ENCODE results near the gene MOCS3. TPM values are rescaled to one million over a fixed set of nuclear protein-coding genes. Genes with fewer than 3 reads are reported as not detected.

The MOCS3 gene
- total and polyA plus RNA-seq, 2 of the 13 experiments (the other 11 are each of a cell fraction or from before 2014, with no cell fraction given), result 3.7 to 8.4 TPM

DNA sequence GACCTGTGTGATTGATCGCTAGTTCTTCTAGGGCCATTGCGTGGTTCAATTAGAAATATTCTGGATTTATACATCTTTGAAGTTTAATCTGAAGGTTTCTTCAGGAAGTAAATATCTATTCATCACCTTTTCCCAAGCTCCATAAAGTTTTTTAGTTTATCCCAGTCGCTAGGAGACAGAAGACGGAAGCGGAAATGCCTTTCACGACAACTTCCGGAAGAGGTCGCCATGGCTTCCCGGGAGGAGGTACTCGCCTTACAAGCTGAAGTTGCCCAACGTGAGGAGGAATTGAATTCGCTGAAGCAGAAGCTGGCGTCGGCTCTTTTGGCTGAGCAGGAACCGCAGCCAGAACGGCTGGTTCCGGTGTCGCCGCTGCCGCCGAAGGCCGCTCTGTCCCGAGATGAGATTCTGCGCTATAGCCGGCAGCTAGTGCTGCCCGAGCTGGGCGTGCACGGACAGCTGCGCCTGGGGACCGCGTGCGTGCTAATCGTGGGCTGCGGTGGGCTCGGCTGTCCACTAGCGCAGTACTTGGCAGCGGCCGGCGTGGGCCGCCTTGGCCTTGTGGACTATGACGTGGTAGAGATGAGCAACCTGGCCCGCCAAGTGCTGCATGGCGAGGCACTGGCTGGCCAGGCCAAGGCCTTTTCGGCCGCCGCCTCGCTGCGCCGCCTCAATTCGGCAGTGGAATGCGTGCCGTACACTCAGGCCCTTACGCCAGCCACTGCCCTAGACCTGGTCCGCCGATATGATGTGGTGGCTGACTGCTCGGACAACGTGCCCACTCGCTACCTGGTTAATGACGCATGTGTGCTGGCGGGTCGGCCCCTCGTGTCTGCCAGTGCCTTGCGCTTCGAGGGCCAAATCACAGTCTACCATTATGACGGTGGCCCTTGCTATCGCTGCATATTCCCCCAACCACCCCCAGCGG, at the start of gene MOCS3 (continued):
- TF ChIP-seq HIVEP1 (CRISPR knock-in tag; IDR thresholded peaks at IDR 0.05), result peak; percentile 66; the same call in 1 of the 2 replicates
- TF ChIP-seq, protein P1, sequence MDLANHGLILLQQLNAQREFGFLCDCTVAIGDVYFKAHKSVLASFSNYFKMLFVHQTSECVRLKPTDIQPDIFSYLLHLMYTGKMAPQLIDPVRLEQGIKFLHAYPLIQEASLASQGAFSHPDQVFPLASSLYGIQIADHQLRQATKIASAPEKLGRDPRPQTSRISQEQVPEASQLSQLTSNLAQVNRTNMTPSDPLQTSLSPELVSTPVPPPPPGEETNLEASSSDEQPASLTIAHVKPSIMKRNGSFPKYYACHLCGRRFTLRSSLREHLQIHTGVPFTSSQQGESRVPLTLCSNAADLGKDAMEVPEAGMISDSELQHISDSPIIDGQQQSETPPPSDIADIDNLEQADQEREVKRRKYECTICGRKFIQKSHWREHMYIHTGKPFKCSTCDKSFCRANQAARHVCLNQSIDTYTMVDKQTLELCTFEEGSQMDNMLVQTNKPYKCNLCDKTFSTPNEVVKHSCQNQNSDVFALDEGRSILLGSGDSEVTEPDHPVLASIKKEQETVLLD (CRISPR knock-in tag; IDR thresholded peaks at IDR 0.05; ENCODE audit: low read depth), result no peak; the same call in 1 of the 2 replicates
- no peak; the same call in 1 of the 2 replicates for TF ChIP-seq ATF7 (IDR thresholded peaks at IDR 0.05)
- TF ChIP-seq ATF7 (CRISPR knock-in tag; IDR thresholded peaks at IDR 0.05), result no peak
- TF ChIP-seq FOXK1 (CRISPR knock-in tag; IDR thresholded peaks at IDR 0.05; ENCODE audit: borderline replicate concordance, low read depth), result peak; percentile 92
- peak; percentile 91 for TF ChIP-seq POLR2G (IDR thresholded peaks at IDR 0.05; ENCODE audit: low read depth, low read length)
- TF ChIP-seq, protein P2, sequence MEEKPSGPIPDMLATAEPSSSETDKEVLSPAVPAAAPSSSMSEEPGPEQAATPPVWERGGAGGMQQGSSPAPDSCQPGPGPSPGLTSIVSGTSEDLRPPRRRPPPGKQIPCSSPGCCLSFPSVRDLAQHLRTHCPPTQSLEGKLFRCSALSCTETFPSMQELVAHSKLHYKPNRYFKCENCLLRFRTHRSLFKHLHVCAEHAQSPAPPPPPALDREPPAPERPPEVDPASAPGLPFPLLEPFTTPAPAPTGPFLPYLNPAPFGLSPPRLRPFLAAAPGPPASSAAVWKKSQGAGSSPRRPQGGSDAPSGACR (CRISPR knock-in tag; IDR thresholded peaks at IDR 0.05), result no peak; the same call in 1 of the 2 replicates
- TF ChIP-seq SMYD3 (CRISPR knock-in tag; IDR thresholded peaks at IDR 0.05), result no peak
- no peak for TF ChIP-seq HNRNPL (IDR thresholded peaks at IDR 0.05; ENCODE audit: low read depth, low read length)
- peak; percentile 94 for TF ChIP-seq ZNF780A (CRISPR knock-in tag; IDR thresholded peaks at IDR 0.05)
- TF ChIP-seq ATF7-NPFF (CRISPR knock-in tag; IDR thresholded peaks at IDR 0.05; ENCODE audit: low read depth), result no peak; the same call in 1 of the 2 replicates
- peak; percentile 84 for TF ChIP-seq KDM2A (CRISPR knock-in tag; IDR thresholded peaks at IDR 0.05; ENCODE audit: borderline replicate concordance, low read depth)
- TF ChIP-seq POGZ (CRISPR knock-in tag; IDR thresholded peaks at IDR 0.05), result 0 out of 2 replicates have a peak, but pooled peaks have one; percentile 40
- TF ChIP-seq ZNF878 (CRISPR knock-in tag; IDR thresholded peaks at IDR 0.05), result no peak
- TF ChIP-seq, protein P3, sequence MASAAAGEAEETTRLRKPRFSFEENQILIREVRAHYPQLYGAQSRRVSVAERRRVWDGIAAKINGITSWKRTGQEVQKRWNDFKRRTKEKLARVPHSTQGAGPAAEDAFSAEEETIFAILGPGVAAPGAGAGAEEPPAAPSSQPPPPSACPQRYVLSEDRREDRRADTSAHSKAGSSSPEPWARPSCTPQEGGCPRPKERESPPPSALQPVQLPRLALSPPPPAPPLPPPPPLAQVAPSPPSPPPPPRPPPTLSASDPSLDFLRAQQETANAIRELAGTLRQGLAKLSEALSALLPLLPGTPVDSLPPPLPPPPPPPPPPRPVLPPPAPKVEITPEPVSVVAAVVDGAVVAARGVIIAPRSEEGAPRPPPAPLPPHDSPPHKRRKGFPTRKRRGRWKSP (CRISPR knock-in tag; IDR thresholded peaks at IDR 0.05), result 0 out of 2 replicates have a peak, but pooled peaks have one; percentile 44
- TF ChIP-seq ZNF441 (CRISPR knock-in tag; IDR thresholded peaks at IDR 0.05; ENCODE audit: borderline replicate concordance), result no peak
- no peak for TF ChIP-seq ZNF792 (CRISPR knock-in tag; IDR thresholded peaks at IDR 0.05)
- TF ChIP-seq, protein P4, sequence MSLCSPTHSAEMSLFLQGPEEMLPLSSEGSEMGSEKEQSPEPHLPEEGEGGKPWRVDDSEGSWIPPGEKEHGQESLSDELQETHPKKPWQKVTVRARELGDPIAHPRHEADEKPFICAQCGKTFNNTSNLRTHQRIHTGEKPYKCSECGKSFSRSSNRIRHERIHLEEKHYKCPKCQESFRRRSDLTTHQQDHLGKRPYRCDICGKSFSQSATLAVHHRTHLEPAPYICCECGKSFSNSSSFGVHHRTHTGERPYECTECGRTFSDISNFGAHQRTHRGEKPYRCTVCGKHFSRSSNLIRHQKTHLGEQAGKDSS (CRISPR knock-in tag; IDR thresholded peaks at IDR 0.05; ENCODE audit: borderline replicate concordance, low read depth), result peak; percentile 4; the same call in 1 of the 2 replicates
- peak; percentile 97 for TF ChIP-seq ASH2L (IDR thresholded peaks at IDR 0.05; ENCODE audit: insufficient read length, low read depth, low read length)
- TF ChIP-seq NFRKB (IDR thresholded peaks at IDR 0.05), result no peak
- no peak for TF ChIP-seq PAF1 (CRISPR knock-in tag; IDR thresholded peaks at IDR 0.05)
- TF ChIP-seq, protein P5, sequence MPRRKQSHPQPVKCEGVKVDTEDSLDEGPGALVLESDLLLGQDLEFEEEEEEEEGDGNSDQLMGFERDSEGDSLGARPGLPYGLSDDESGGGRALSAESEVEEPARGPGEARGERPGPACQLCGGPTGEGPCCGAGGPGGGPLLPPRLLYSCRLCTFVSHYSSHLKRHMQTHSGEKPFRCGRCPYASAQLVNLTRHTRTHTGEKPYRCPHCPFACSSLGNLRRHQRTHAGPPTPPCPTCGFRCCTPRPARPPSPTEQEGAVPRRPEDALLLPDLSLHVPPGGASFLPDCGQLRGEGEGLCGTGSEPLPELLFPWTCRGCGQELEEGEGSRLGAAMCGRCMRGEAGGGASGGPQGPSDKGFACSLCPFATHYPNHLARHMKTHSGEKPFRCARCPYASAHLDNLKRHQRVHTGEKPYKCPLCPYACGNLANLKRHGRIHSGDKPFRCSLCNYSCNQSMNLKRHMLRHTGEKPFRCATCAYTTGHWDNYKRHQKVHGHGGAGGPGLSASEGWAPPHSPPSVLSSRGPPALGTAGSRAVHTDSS (CRISPR knock-in tag; conservative IDR thresholded peaks at IDR 0.05), result 0 out of 2 replicates have a peak, but pooled peaks have one; percentile 50
- TF ChIP-seq TGIF2 (CRISPR knock-in tag; IDR thresholded peaks at IDR 0.05), result peak; percentile 6; the same call in 1 of the 2 replicates

All from HepG2 (cell line).